ENCODE data around the gene SLC26A4.
"Not testable (repeated sequence)": the region's sequence is repeated elsewhere in the genome, so short reads cannot be mapped to it uniquely, and the experiment has no call there.

Gene SLC26A4

GRCh38 chr7:107660381-107661080 lies at the start of gene SLC26A4:
SLC26A4 (plus strand) TSS chr7:107660828; CDS start chr7:107661642, 814 bp downstream.
- DNase-seq (ENCODE audit: low read depth in 2 of 2), result no peak

GRCh38 chr7:107613439-107613838 lies 47.2 kb upstream of the SLC26A4 start:
- no peak for DNase-seq (ENCODE audit: low read depth in 2 of 2)

GRCh38 chr7:107613948-107614347 lies 46.7 kb upstream of the SLC26A4 start:
- no peak for DNase-seq (ENCODE audit: low read depth in 2 of 2)

- no peak for DNase-seq (ENCODE audit: low read depth in 2 of 2)
These were observed 46.2 kb upstream of the SLC26A4 start for GRCh38 chr7:107614425-107614824.

- DNase-seq (ENCODE audit: low read depth in 2 of 2), result no peak
These were observed 44.5 kb upstream of the SLC26A4 start for GRCh38 chr7:107615910-107616680.

- DNase-seq (ENCODE audit: low read depth in 2 of 2), result no peak
These were observed 38.2 kb upstream of the SLC26A4 start for GRCh38 chr7:107622429-107622828.

GRCh38 chr7:107622894-107623293 lies 37.7 kb upstream of the SLC26A4 start:
- DNase-seq (ENCODE audit: low read depth in 2 of 2), result no peak

- no peak for DNase-seq (ENCODE audit: low read depth in 2 of 2)
These were observed 33.6 kb upstream of the SLC26A4 start for GRCh38 chr7:107627002-107627401.

GRCh38 chr7:107628461-107629064 lies 32.1 kb upstream of the SLC26A4 start:
- no peak for DNase-seq (ENCODE audit: low read depth in 2 of 2)

- DNase-seq (ENCODE audit: low read depth in 2 of 2), result no peak
These were observed 30.3 kb upstream of the SLC26A4 start for GRCh38 chr7:107630342-107630741.

- DNase-seq (ENCODE audit: low read depth in 2 of 2), result no peak
These were observed 28.8 kb upstream of the SLC26A4 start for GRCh38 chr7:107631588-107632491.

- DNase-seq (ENCODE audit: low read depth in 2 of 2), result no peak
These were observed 28.1 kb upstream of the SLC26A4 start for GRCh38 chr7:107632492-107632865.

GRCh38 chr7:107638594-107638993 lies 22.0 kb upstream of the SLC26A4 start:
- no peak for DNase-seq (ENCODE audit: low read depth in 2 of 2)

- DNase-seq (ENCODE audit: low read depth in 2 of 2), result not testable (repeated sequence)
These were observed 21.6 kb upstream of the SLC26A4 start for GRCh38 chr7:107639070-107639469.

GRCh38 chr7:107641676-107642075 lies 19.0 kb upstream of the SLC26A4 start:
- DNase-seq (ENCODE audit: low read depth in 2 of 2), result no peak

- DNase-seq (ENCODE audit: low read depth in 2 of 2), result no peak
These were observed 18.1 kb upstream of the SLC26A4 start for GRCh38 chr7:107642501-107642900.

GRCh38 chr7:107643407-107643806 lies 17.2 kb upstream of the SLC26A4 start:
- no peak for DNase-seq (ENCODE audit: low read depth in 2 of 2)

- no peak for DNase-seq (ENCODE audit: low read depth in 2 of 2)
These were observed 16.7 kb upstream of the SLC26A4 start for GRCh38 chr7:107643938-107644308.

GRCh38 chr7:107644309-107644974 lies 16.2 kb upstream of the SLC26A4 start:
- DNase-seq (ENCODE audit: low read depth in 2 of 2), result no peak

- no peak for DNase-seq (ENCODE audit: low read depth in 2 of 2)
These were observed 8.0 kb upstream of the SLC26A4 start for GRCh38 chr7:107652642-107653041.

- no peak for DNase-seq (ENCODE audit: low read depth in 2 of 2)
These were observed 2.2 kb upstream of the SLC26A4 start for GRCh38 chr7:107658467-107658866.
